BLaER1 treated with 17β-estradiol and CSF1 and Interleukin-3, amounts not matched to agents 10 nM and 100 nM (cell line): ENCODE measurements around the gene AJM1.
A peak's percentile ranks its signal among the peaks of the same experiment; 100 is the strongest.
"Not testable (repeated sequence)": the region's sequence is repeated elsewhere in the genome, so short reads cannot be mapped to it uniquely, and the experiment has no call there.

ENCODE experiments used
- H3K27ac ChIP-seq, 11 experiments: shearing (Covaris generic); formaldehyde crosslinking; 2 replicates each; pipeline ENCODE4 v1.8.1; 2022
- H3K27me3 ChIP-seq, 11 experiments: shearing (Covaris generic); formaldehyde crosslinking; 2 replicates each; pipeline ENCODE4 v1.8.1; 2022
- H3K36me3 ChIP-seq, 11 experiments: shearing (Covaris generic); formaldehyde crosslinking; 2 replicates each; pipeline ENCODE4 v1.8.1; 2022
- H3K4me1 ChIP-seq, 10 experiments: shearing (Covaris generic); formaldehyde crosslinking; 2 replicates each; pipeline ENCODE4 v1.8.1; 2022
- H3K4me2 ChIP-seq, 11 experiments: shearing (Covaris generic); formaldehyde crosslinking; 2 replicates each; pipeline ENCODE4 v1.8.1; 2022
- H3K4me3 ChIP-seq, 10 experiments: shearing (Covaris generic); formaldehyde crosslinking; 2 replicates each; pipeline ENCODE4 v1.8.1; 2022
- H3K9ac ChIP-seq, 11 experiments: shearing (Covaris generic); formaldehyde crosslinking; 2 replicates each; pipeline ENCODE4 v1.8.1; 2022
- H3K9me3 ChIP-seq, 11 experiments: shearing (Covaris generic); formaldehyde crosslinking; replicated peaks in 1 of 11; 2 replicates each; pipeline ENCODE4 v1.8.1; 2022
- H4K20me1 ChIP-seq, 11 experiments: shearing (Covaris generic); formaldehyde crosslinking; 2 replicates each; pipeline ENCODE4 v1.8.1; 2022
- Cebpa-rat ChIP-seq, 11 experiments: shearing (Covaris generic); IDR thresholded peaks; 2 replicates each; pipeline ENCODE4 v1.8.1; 2022

AJM1 gene

GRCh38 chr9:136842380-136842948 lies at the start of gene AJM1:
TSS of gene AJM1 (plus strand) at chr9:136842478. CDS start at chr9:136844415, 1,937 bp downstream.
- Histone ChIP-seq H3K9me3 (peaks cover 0 to 22% (median 9%) of the 10 kb centered on the region in 11 experiments; a peak in 12 of 22 replicates), H3K9ac (peak within 1 kb of the TSS; percentile 49 to 79 (median 69); a peak in 21 of 22 replicates), H3K4me1 (peaks cover 29 to 57% (median 44%) of the 10 kb centered on the region in 10 experiments), H3K4me2 (peak within 1 kb of the TSS; percentile 86 to 98 (median 94)), H3K27ac (peak within 1 kb of the TSS in 4 of 11 experiments; percentile 25 to 53 (median 42); a peak in 4 of 22 replicates), H3K36me3 (peaks cover 17 to 40% (median 33%) of the 10 kb centered on the region in 11 experiments; a peak in 20 of 22 replicates), H3K27me3 (peaks cover 21 to 38% (median 34%) of the 10 kb centered on the region in 11 experiments), H4K20me1 (peaks cover 0 to 58% (median 35%) of the 10 kb centered on the region in 11 experiments; a peak in 20 of 22 replicates), H3K4me3 (peak within 1 kb of the TSS; percentile 51 to 71 (median 60))

- Histone ChIP-seq H3K4me3 (no peak overlapping the region), H4K20me1 (peaks cover 0 to 40% (median 18%) of the 10 kb centered on the region in 11 experiments; a peak in 16 of 22 replicates), H3K27ac (no peak overlapping the region), H3K9me3 (no peaks in the 10 kb centered on the region), H3K9ac (peak overlapping the region in 3 of 11 experiments; percentile 4 to 91 (median 84); a peak in 2 of 22 replicates), H3K27me3 (peaks cover 0 to 6% (median 0%) of the 10 kb centered on the region in 11 experiments; a peak in 4 of 22 replicates), H3K4me1 (peaks cover 29 to 79% (median 66%) of the 10 kb centered on the region in 10 experiments), H3K36me3 (peaks cover 0 to 24% (median 7%) of the 10 kb centered on the region in 11 experiments; a peak in 7 of 22 replicates), H3K4me2 (peak overlapping the region in 8 of 11 experiments; percentile 93 to 99 (median 97); a peak in 10 of 22 replicates)
- no peak for TF ChIP-seq Cebpa-rat (IDR thresholded peaks at IDR 0.05)
Observed at GRCh38 chr9:136793086-136793946, 49.0 kb upstream of the AJM1 start.

GRCh38 chr9:136794281-136794999 lies 47.8 kb upstream of the AJM1 start:
- no peak for TF ChIP-seq Cebpa-rat (IDR thresholded peaks at IDR 0.05)
- peaks cover 0 to 14% (median 6%) of the 10 kb centered on the region in 11 experiments; a peak in 12 of 22 replicates for H3K27me3 ChIP-seq
- peak overlapping the region in 1 of 11 experiments; percentile 24; a peak in 1 of 22 replicates for H3K4me2 ChIP-seq
- no peak overlapping the region for H3K27ac ChIP-seq
- no peak overlapping the region for H3K4me3 ChIP-seq
- H3K4me1 ChIP-seq: peaks cover 27 to 78% (median 64%) of the 10 kb centered on the region in 10 experiments
- peaks cover 0 to 24% (median 7%) of the 10 kb centered on the region in 11 experiments; a peak in 7 of 22 replicates for H3K36me3 ChIP-seq
- H4K20me1 ChIP-seq: peaks cover 0 to 50% (median 18%) of the 10 kb centered on the region in 11 experiments; a peak in 17 of 22 replicates
- no peaks in the 10 kb centered on the region for H3K9me3 ChIP-seq
- H3K9ac ChIP-seq: peak overlapping the region in 2 of 11 experiments; percentile 15 to 23; a peak in 1 of 22 replicates

GRCh38 chr9:136795000-136795348 lies 47.3 kb upstream of the AJM1 start:
- Histone ChIP-seq H3K27me3 (peaks cover 0 to 19% (median 9%) of the 10 kb centered on the region in 11 experiments; a peak in 12 of 22 replicates), H3K4me3 (no peak overlapping the region), H3K4me2 (peak overlapping the region in 4 of 11 experiments; percentile 0 to 75 (median 46); a peak in 2 of 22 replicates), H3K4me1 (peaks cover 29 to 82% (median 68%) of the 10 kb centered on the region in 10 experiments), H3K27ac (no peak overlapping the region), H3K9ac (peak overlapping the region in 2 of 11 experiments; percentile 15 to 23; a peak in 1 of 22 replicates), H3K9me3 (no peaks in the 10 kb centered on the region), H4K20me1 (peaks cover 0 to 55% (median 18%) of the 10 kb centered on the region in 11 experiments; a peak in 17 of 22 replicates), H3K36me3 (peaks cover 0 to 24% (median 7%) of the 10 kb centered on the region in 11 experiments; a peak in 7 of 22 replicates)
- no peak for TF ChIP-seq Cebpa-rat (IDR thresholded peaks at IDR 0.05)

- no peaks in the 10 kb centered on the region for H3K9me3 ChIP-seq
- peaks cover 34 to 88% (median 73%) of the 10 kb centered on the region in 10 experiments for H3K4me1 ChIP-seq
- peaks cover 0 to 24% (median 7%) of the 10 kb centered on the region in 11 experiments; a peak in 7 of 22 replicates for H3K36me3 ChIP-seq
- no peak for TF ChIP-seq Cebpa-rat (IDR thresholded peaks at IDR 0.05)
- H3K4me3 ChIP-seq: no peak within 1 kb of the TSS
- peaks cover 0 to 62% (median 20%) of the 10 kb centered on the region in 11 experiments; a peak in 18 of 22 replicates for H4K20me1 ChIP-seq
- no peak within 1 kb of the TSS for H3K27ac ChIP-seq
- peak within 1 kb of the TSS in 9 of 11 experiments; percentile 0 to 75 (median 59); a peak in 15 of 22 replicates for H3K4me2 ChIP-seq
- H3K9ac ChIP-seq: peak within 1 kb of the TSS in 5 of 11 experiments; percentile 15 to 59 (median 26); a peak in 4 of 22 replicates
- H3K27me3 ChIP-seq: peaks cover 0 to 23% (median 9%) of the 10 kb centered on the region in 11 experiments; a peak in 12 of 22 replicates
Observed at GRCh38 chr9:136796238-136796774, 46.0 kb upstream of the AJM1 start, which contains the start of gene CCDC183. TSS of gene CCDC183 (plus strand) at chr9:136796338. CDS start at chr9:136796398, 60 bp downstream.

- H3K4me2 ChIP-seq: peak overlapping the region in 7 of 11 experiments; percentile 47 to 75 (median 69); a peak in 11 of 22 replicates
- H3K36me3 ChIP-seq: peaks cover 0 to 24% (median 7%) of the 10 kb centered on the region in 11 experiments; a peak in 7 of 22 replicates
- H3K27me3 ChIP-seq: peaks cover 0 to 23% (median 9%) of the 10 kb centered on the region in 11 experiments; a peak in 12 of 22 replicates
- peaks cover 36 to 88% (median 73%) of the 10 kb centered on the region in 10 experiments for H3K4me1 ChIP-seq
- H4K20me1 ChIP-seq: peaks cover 0 to 62% (median 20%) of the 10 kb centered on the region in 11 experiments; a peak in 18 of 22 replicates
- not testable (repeated sequence) for H3K27ac ChIP-seq, H3K4me3 ChIP-seq, H3K9me3 ChIP-seq
- H3K9ac ChIP-seq: peak overlapping the region in 2 of 11 experiments; percentile 26 to 59; a peak in 1 of 22 replicates
Observed at GRCh38 chr9:136796775-136797347, 45.4 kb upstream of the AJM1 start.

- peaks cover 0 to 23% (median 9%) of the 10 kb centered on the region in 11 experiments; a peak in 12 of 22 replicates for H3K27me3 ChIP-seq
- H3K36me3 ChIP-seq: peaks cover 0 to 13% (median 1%) of the 10 kb centered on the region in 11 experiments; a peak in 7 of 22 replicates
- H4K20me1 ChIP-seq: peaks cover 0 to 43% (median 7%) of the 10 kb centered on the region in 11 experiments; a peak in 10 of 22 replicates
- peaks cover 27 to 75% (median 62%) of the 10 kb centered on the region in 10 experiments for H3K4me1 ChIP-seq
- H3K4me3 ChIP-seq: no peak overlapping the region
- peak overlapping the region in 1 of 11 experiments; percentile 66; a peak in 1 of 22 replicates for H3K9ac ChIP-seq
- no peak for TF ChIP-seq Cebpa-rat (IDR thresholded peaks at IDR 0.05)
- H3K27ac ChIP-seq: no peak overlapping the region
- no peaks in the 10 kb centered on the region for H3K9me3 ChIP-seq
- peak overlapping the region in 8 of 11 experiments; percentile 93 to 99 (median 96); a peak in 16 of 22 replicates for H3K4me2 ChIP-seq
Observed at GRCh38 chr9:136798708-136799078, 43.6 kb upstream of the AJM1 start.
